Endothelial cell (in vitro differentiated cells): ENCODE measurements around the gene ZNF318. TPM values are rescaled to one million over a fixed set of nuclear protein-coding genes. Genes with fewer than 3 reads are reported as not detected.
"Not testable (repeated sequence)": the region's sequence is repeated elsewhere in the genome, so short reads cannot be mapped to it uniquely, and the experiment has no call there.

Source experiments
- DNase-seq: peaks from one replicate; pipeline ENCODE4 v3.0.0; 2021; ENCODE audit warnings: low spot score
- H3K27ac Mint-ChIP-seq: one replicate; pipeline ENCODE4 v1.8.0; 2021; ENCODE audit warnings: mixed read lengths, inconsistent platforms; ENCODE audit not compliant: unreplicated experiment
- H3K27me3 Mint-ChIP-seq: one replicate; pipeline ENCODE4 v1.8.0; 2021; ENCODE audit warnings: mild to moderate bottlenecking, moderate library complexity, mixed read lengths, inconsistent platforms; ENCODE audit not compliant: unreplicated experiment
- H3K36me3 Mint-ChIP-seq: one replicate; pipeline ENCODE4 v1.8.0; 2021; ENCODE audit warnings: mild to moderate bottlenecking, low read depth, mixed read lengths, inconsistent platforms; ENCODE audit not compliant: unreplicated experiment
- H3K4me1 Mint-ChIP-seq: one replicate; pipeline ENCODE4 v1.8.0; 2021; ENCODE audit warnings: mild to moderate bottlenecking, mixed read lengths, inconsistent platforms; ENCODE audit not compliant: unreplicated experiment
- H3K4me3 Mint-ChIP-seq: one replicate; pipeline ENCODE4 v1.8.0; 2021; ENCODE audit warnings: mild to moderate bottlenecking, mixed read lengths, inconsistent platforms; ENCODE audit not compliant: unreplicated experiment
- H3K9me3 Mint-ChIP-seq: one replicate; pipeline ENCODE4 v1.8.0; 2021; ENCODE audit warnings: mixed read lengths, inconsistent platforms; ENCODE audit not compliant: unreplicated experiment
- total RNA-seq: library from RNA; stranded (reverse); fragmentation: NEBNext Ultra II Directional; extraction: Animal tissue kit (Norgen Biotek cat#: 25700); gene quantifications from one replicate; pipeline ENCODE4 v1.2.1, GENCODE V29; 2021; ENCODE audit not compliant: unreplicated experiment
- TF ChIP-seq, protein P1 (sequence below): fragments of 200-600 bp; sonication (generic); IDR thresholded peaks from one replicate; pipeline ENCODE4 v1.5.0; 2021; ENCODE audit warnings: antibody characterized with exemption; ENCODE audit not compliant: unreplicated experiment

The ZNF318 gene
- total RNA-seq, 1 donor from 2014 or later, result 26.7 TPM

DNA sequence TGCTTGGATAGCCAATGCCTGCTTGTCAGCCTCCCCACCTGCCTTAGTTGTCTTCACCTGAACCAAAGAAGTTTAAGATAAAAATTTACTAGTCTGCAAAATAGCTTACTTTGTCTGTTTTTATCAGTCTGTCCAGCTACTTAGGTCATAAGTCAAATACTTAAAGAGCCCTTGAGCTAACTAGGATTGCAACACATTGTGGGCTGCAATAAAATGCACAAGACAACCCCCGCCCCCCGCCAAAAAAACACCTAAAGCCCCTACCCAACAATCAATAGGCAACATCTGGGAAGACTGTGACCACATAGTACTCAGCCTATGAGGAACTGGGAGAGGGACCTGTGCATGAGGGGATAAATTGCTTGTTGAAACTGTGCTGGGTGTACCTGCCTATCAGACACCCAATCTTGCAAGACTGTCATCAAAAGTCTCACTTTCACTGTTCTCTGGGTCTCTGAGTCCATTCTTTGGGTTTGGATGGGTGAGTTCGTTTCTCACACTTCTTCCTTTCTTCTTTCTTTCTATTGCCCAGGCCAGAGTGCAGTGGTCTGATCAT lies 30.6 kb upstream of the ZNF318 start:
- peaks cover 3% of the 10 kb centered on the region for H3K4me1 Mint-ChIP-seq
- no peak for DNase-seq
- no peaks in the 10 kb centered on the region for H3K9me3 Mint-ChIP-seq
- no peak overlapping the region for H3K4me3 Mint-ChIP-seq
- no peaks in the 10 kb centered on the region for H3K36me3 Mint-ChIP-seq
- TF ChIP-seq, protein P1, sequence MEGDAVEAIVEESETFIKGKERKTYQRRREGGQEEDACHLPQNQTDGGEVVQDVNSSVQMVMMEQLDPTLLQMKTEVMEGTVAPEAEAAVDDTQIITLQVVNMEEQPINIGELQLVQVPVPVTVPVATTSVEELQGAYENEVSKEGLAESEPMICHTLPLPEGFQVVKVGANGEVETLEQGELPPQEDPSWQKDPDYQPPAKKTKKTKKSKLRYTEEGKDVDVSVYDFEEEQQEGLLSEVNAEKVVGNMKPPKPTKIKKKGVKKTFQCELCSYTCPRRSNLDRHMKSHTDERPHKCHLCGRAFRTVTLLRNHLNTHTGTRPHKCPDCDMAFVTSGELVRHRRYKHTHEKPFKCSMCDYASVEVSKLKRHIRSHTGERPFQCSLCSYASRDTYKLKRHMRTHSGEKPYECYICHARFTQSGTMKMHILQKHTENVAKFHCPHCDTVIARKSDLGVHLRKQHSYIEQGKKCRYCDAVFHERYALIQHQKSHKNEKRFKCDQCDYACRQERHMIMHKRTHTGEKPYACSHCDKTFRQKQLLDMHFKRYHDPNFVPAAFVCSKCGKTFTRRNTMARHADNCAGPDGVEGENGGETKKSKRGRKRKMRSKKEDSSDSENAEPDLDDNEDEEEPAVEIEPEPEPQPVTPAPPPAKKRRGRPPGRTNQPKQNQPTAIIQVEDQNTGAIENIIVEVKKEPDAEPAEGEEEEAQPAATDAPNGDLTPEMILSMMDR, result no peak
- no peak overlapping the region for H3K27ac Mint-ChIP-seq
- no peaks in the 10 kb centered on the region for H3K27me3 Mint-ChIP-seq

DNA sequence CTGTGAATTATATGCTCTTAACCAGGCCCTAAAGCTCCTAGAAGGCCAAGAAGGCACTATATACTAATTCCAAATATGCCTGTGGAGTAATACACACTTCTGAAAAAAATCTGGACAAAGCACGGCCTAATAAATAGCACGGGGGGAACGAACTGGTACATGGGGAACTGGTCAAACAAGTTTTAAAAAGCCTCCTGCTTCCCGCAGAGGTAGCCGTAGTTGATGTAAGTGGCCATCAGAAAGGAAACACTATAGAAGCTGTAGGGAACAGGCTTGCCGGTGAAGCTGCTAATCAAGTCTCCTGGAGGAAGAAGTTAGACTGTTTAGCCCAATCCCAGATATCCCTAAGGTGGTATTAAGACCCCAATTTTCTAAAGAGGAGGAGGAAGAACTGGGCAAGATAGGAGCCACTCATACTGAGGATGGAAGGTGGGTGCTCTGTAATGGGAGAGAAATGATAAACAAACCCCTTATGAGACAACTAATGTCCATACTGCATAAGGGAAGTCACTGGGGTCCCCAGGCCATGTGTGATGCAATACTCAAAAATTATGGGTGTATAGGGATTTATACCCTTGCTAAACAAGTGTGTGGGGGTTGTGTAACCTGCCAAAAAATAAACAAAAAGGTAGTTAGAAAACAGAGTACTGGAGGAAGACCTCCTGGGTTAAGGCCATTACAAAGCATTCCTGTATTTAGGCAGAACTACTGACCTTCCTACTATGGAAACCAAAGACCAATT lies 27.1 kb upstream of the ZNF318 start:
- Mint-ChIP-seq H3K9me3 (no peaks in the 10 kb centered on the region), H3K4me1 (peaks cover 26% of the 10 kb centered on the region), H3K27me3 (peaks cover 6% of the 10 kb centered on the region), H3K36me3 (no peaks in the 10 kb centered on the region), H3K4me3 (no peak overlapping the region), H3K27ac (no peak overlapping the region)
- DNase-seq, result no peak
- TF ChIP-seq, protein P1, result no peak

DNA sequence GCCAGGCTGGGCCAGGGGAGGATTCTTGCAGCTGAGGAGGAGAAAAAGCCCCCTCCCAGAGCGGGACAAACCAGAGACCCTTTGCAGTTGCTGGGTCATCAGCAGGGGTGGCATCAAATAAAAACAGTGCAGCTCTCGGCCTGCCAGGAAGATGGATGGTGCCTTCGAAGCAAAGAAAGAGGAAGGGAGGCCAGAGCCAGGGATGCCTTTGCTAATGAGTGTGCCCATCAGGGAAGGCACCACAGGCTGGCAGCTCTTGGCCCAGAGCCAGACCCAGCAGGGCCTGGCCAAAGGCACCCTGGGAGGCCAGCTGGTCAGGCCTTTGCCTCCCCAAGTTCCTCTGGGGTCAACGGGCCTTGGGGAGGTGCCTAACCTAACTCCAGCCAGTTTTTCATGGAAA lies 26.3 kb upstream of the ZNF318 start:
- Mint-ChIP-seq H3K9me3 (no peaks in the 10 kb centered on the region), H3K36me3 (no peaks in the 10 kb centered on the region), H3K27ac (no peak overlapping the region), H3K4me3 (no peak overlapping the region), H3K27me3 (peaks cover 6% of the 10 kb centered on the region), H3K4me1 (peaks cover 33% of the 10 kb centered on the region)
- TF ChIP-seq, protein P1, result no peak
- DNase-seq, result no peak

DNA sequence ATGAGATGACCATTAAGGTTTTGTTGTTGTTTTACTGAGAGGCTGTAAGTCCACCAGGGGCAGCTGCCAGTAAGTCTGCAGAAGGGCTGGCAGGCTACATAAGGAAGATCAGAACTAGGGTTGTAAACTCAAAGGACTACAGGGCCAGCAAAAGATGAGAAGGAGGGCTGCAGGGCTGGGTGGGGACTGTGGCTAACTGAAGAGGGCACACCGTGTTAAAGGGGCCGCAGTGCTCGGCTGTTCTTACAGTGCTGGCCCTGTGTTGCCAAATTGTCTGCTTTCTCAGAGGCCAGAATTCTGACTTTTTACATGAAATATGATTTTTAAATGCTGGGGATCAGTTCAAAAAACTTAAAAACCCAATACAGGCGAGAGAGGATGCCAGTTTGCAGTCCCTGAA lies 25.5 kb upstream of the ZNF318 start:
- TF ChIP-seq, protein P1, result no peak
- H3K4me1 Mint-ChIP-seq, result peaks cover 38% of the 10 kb centered on the region
- H3K9me3 Mint-ChIP-seq, result no peaks in the 10 kb centered on the region
- H3K36me3 Mint-ChIP-seq, result no peaks in the 10 kb centered on the region
- H3K27ac Mint-ChIP-seq, result no peak overlapping the region
- peaks cover 6% of the 10 kb centered on the region for H3K27me3 Mint-ChIP-seq
- no peak overlapping the region for H3K4me3 Mint-ChIP-seq
- DNase-seq, result no peak

DNA sequence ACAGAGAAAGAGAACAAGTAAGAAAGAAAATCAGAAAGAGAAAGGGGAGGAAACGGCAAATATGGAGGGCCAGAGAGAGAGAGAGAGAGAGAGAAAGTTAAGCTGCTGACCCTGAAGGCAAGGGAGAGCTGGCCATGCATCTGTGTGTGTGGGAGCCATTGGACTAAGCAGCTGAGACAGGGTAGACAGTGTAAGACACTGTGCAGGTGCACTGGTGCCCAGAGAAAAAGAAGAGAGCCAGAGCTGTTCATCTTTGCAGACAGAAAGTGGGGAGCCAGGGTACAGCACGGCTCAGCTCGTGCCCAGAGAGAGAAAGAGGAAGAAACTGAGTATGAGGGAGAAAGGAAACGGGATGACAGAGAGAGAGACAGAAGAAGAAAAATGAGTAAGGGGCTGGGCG lies 24.2 kb upstream of the ZNF318 start:
- no peaks in the 10 kb centered on the region for H3K36me3 Mint-ChIP-seq
- TF ChIP-seq, protein P1, result no peak
- H3K4me3 Mint-ChIP-seq, result no peak overlapping the region
- no peak for DNase-seq
- peaks cover 39% of the 10 kb centered on the region for H3K4me1 Mint-ChIP-seq
- no peak overlapping the region for H3K27ac Mint-ChIP-seq
- H3K9me3 Mint-ChIP-seq, result no peaks in the 10 kb centered on the region
- peaks cover 6% of the 10 kb centered on the region for H3K27me3 Mint-ChIP-seq

DNA sequence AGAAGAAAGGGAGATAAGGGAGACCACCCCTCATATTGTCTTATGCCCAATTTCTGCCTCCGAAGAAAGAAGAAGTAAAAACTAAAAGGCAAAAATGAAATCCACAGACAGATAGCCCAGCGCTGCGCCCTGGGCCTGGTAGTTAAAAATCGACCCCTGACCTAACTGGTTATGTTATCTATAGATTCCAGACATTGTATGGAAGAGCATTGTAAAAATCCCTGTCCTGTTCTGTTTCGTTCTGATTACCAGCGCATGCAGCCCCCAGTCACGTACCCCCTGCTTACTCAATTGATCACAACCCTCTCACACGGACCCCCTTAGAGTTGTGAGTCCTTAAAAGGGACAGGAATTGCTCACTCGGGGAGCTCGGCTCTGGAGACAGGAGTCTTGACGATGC lies 23.7 kb upstream of the ZNF318 start:
- not testable (repeated sequence) for H3K4me3 Mint-ChIP-seq, H3K36me3 Mint-ChIP-seq, H3K9me3 Mint-ChIP-seq, DNase-seq, H3K27ac Mint-ChIP-seq, H3K27me3 Mint-ChIP-seq
- H3K4me1 Mint-ChIP-seq, result peaks cover 39% of the 10 kb centered on the region
